IMR-90 (cell line): ENCODE measurements around the gene MKNK2. TPM values are rescaled to one million over a fixed set of nuclear protein-coding genes. Genes with fewer than 3 reads are reported as not detected.

Experiments
- ATAC-seq: fragments of 200-7000 bp; cut with Tn5 transposase; 2 replicates; pipeline ENCODE4 v1.9.1; 2020; ENCODE audit warnings: low read depth, mild to moderate bottlenecking, moderate library complexity
- BruUV-seq: library from RNA; stranded (reverse); fragments of 400-500 nt; replicated peaks from 2 replicates; lab custom pipeline; 2021; lab: Mats Ljungman, UMichigan
- CTCF ChIA-PET: fragments of 300-600 bp; formaldehyde crosslinking; extraction: SDS; loops from one replicate; lab custom pipeline; 2021; ENCODE audit warnings: antibody characterized with exemption; lab: Yijun Ruan, JAX
- POLR2A ChIA-PET: fragments of 300-600 bp; sonication (Branson Sonifier 250); formaldehyde crosslinking; loops from one replicate; lab custom pipeline; 2022; ENCODE audit warnings: antibody characterized with exemption; ENCODE audit not compliant: unreplicated experiment; lab: Charles Lee
- DNase-seq: peaks from one replicate; pipeline ENCODE4 v3.0.0; 2013
- H2AFZ ChIP-seq: replicated peaks from 2 replicates; pipeline ENCODE3; 2013; ENCODE audit warnings: low read length, mild to moderate bottlenecking; ENCODE audit not compliant: poor library complexity
- H2AK5ac ChIP-seq: 2 replicates; pipeline ENCODE4 v1.6.1; 2013; ENCODE audit warnings: low read depth, low read length, inconsistent platforms
- H2AK9ac ChIP-seq: replicated peaks from 2 replicates; pipeline ENCODE3; 2013; ENCODE audit warnings: mild to moderate bottlenecking, low read depth, low read length, moderate library complexity; ENCODE audit not compliant: poor library complexity
- H2BK120ac ChIP-seq: 2 replicates; pipeline ENCODE4 v1.6.1; 2013; ENCODE audit warnings: low read depth, low read length, inconsistent platforms
- H2BK15ac ChIP-seq: 3 replicates; pipeline ENCODE4 v1.6.1; 2013; ENCODE audit warnings: low read depth, low read length, inconsistent platforms
- H2BK20ac ChIP-seq: 2 replicates; pipeline ENCODE4 v1.6.1; 2013; ENCODE audit warnings: low read depth, mild to moderate bottlenecking, inconsistent platforms, low read length, moderate library complexity
- H2BK5ac ChIP-seq: 2 replicates; pipeline ENCODE4 v1.6.1; 2013; ENCODE audit warnings: mild to moderate bottlenecking, low read depth, low read length, inconsistent platforms; ENCODE audit not compliant: poor library complexity, severe bottlenecking
- H3K14ac ChIP-seq: replicated peaks from 2 replicates; pipeline ENCODE4 v1.6.1; 2013; ENCODE audit warnings: low read depth, low read length, inconsistent platforms
- H3K18ac ChIP-seq: 2 replicates; pipeline ENCODE4 v1.6.1; 2013; ENCODE audit warnings: low read depth, low read length, control low read depth
- H3K23ac ChIP-seq: 2 replicates; pipeline ENCODE4 v1.6.1; 2013; ENCODE audit warnings: low read depth, low read length, inconsistent platforms
- H3K27ac ChIP-seq: 2 replicates; pipeline ENCODE4 v1.5.1; 2013; ENCODE audit warnings: mild to moderate bottlenecking, control low read depth, low read length; ENCODE audit not compliant: insufficient read depth
- H3K27me3 ChIP-seq: 2 replicates; pipeline ENCODE4 v1.6.1; 2013; ENCODE audit warnings: low read length; ENCODE audit not compliant: control insufficient read depth, insufficient read depth
- H3K36me3 ChIP-seq: 2 replicates; pipeline ENCODE4 v1.6.1; 2013; ENCODE audit warnings: low read length, mixed read lengths; ENCODE audit not compliant: control insufficient read depth, insufficient read depth
- H3K4ac ChIP-seq: 2 replicates; pipeline ENCODE4 v1.6.1; 2013; ENCODE audit warnings: low read depth, low read length, inconsistent platforms
- H3K4me1 ChIP-seq: 2 replicates; pipeline ENCODE4 v1.6.1; 2013; ENCODE audit warnings: low read length, mixed read lengths; ENCODE audit not compliant: control insufficient read depth, insufficient read depth
- H3K4me2 ChIP-seq: 2 replicates; pipeline ENCODE4 v1.6.1; 2013; ENCODE audit warnings: low read depth, mild to moderate bottlenecking, control low read depth, low read length, moderate library complexity
- H3K4me3 ChIP-seq: 2 replicates; pipeline ENCODE4 v1.5.1; 2013; ENCODE audit warnings: low read depth, mild to moderate bottlenecking, control low read depth, low read length, moderate library complexity; ENCODE audit not compliant: insufficient read depth
- H3K56ac ChIP-seq: 2 replicates; pipeline ENCODE4 v1.6.1; 2013; ENCODE audit warnings: low read length, inconsistent platforms; ENCODE audit not compliant: insufficient read depth; ENCODE audit errors: extremely low read depth
- H3K79me1 ChIP-seq, 2 experiments: 2 replicates each; pipeline ENCODE4 v1.6.1; 2013; ENCODE audit warnings: low read length in 2 of 2, inconsistent platforms in 1 of 2, low read depth in 1 of 2
- H3K9ac ChIP-seq: 2 replicates; pipeline ENCODE4 v1.6.1; 2013; ENCODE audit warnings: low read depth, low read length, control low read depth
- H3K9me1 ChIP-seq: 2 replicates; pipeline ENCODE4 v1.6.1; 2013; ENCODE audit warnings: low read length, inconsistent platforms; ENCODE audit not compliant: insufficient read depth
- H3K9me3 ChIP-seq: 2 replicates; pipeline ENCODE4 v1.6.1; 2013; ENCODE audit warnings: low read length; ENCODE audit not compliant: control insufficient read depth, insufficient read depth
- H4K20me1 ChIP-seq: 2 replicates; pipeline ENCODE4 v1.6.1; 2013; ENCODE audit warnings: low read length, inconsistent platforms; ENCODE audit not compliant: insufficient read depth
- H4K5ac ChIP-seq: 2 replicates; pipeline ENCODE4 v1.6.1; 2013; ENCODE audit warnings: mild to moderate bottlenecking, low read depth, low read length, control low read depth
- H4K8ac ChIP-seq, 2 experiments: 2 replicates each; pipeline ENCODE4 v1.6.1; 2013; ENCODE audit warnings: low read depth in 2 of 2, low read length in 2 of 2, control low read depth in 1 of 2, inconsistent platforms in 1 of 2
- H4K91ac ChIP-seq: 2 replicates; pipeline ENCODE4 v1.6.1; 2013; ENCODE audit warnings: low read depth, low read length, inconsistent platforms; ENCODE audit not compliant: insufficient read depth
- MAZ ChIP-seq: IDR thresholded peaks from 2 replicates; pipeline ENCODE4 v1.6.1; 2012; ENCODE audit warnings: low read depth, mild to moderate bottlenecking, low read length, improper control_type of control experiment, moderate library complexity, borderline replicate concordance
- RAD21 ChIP-seq: IDR thresholded peaks from 2 replicates; pipeline ENCODE4 v1.6.1; 2012; ENCODE audit warnings: low read length, improper control_type of control experiment
- WGBS, 2 experiments: methylation state at CpG; one replicate each; pipeline versions ENCODE4 v1.1.5 to v1.1.7; 2013; ENCODE audit warnings: missing lambda C conversion rate in 2 of 2; ENCODE audit not compliant: insufficient read length in 1 of 2; ENCODE audit errors: extremely low coverage in 2 of 2; 5-methylcytosine and 5-hydroxymethylcytosine counted together
- dilution Hi-C: fragments of 300-500 bp; cut with HindIII; formaldehyde crosslinking; loops from one replicate; pipeline ENCODE4 v1.14.3; 2018; ENCODE audit warnings: low sequenced_read_pairs; ENCODE audit not compliant: unreplicated experiment
- in situ Hi-C: fragments of 300-500 bp; cut with MboI; formaldehyde crosslinking; loops from 3 replicates; pipeline ENCODE4 v1.14.3; 2019; ENCODE audit warnings: low sequenced_read_pairs, inconsistent platforms, mixed read lengths
- intact Hi-C: fragments of 100-400 bp; cut with micrococcal nuclease; formaldehyde crosslinking; loops from 2 replicates; pipeline ENCODE4 v1.10.0; 2022
- polyA plus RNA-seq, 3 experiments: library from polyadenylated mRNA; depleted of rRNA; stranded (reverse); fragments of >200 nt; gene quantifications; 2 replicates each; pipeline ENCODE4 v1.2.3, GENCODE V29; 2012; ENCODE audit warnings: low replicate concordance in 1 of 3
- total RNA-seq: library from RNA; depleted of rRNA; stranded (reverse); fragments of >200 nt; gene quantifications from 2 replicates; pipeline ENCODE4 v1.2.3, GENCODE V29; 2012

MKNK2 gene
- total and polyA plus RNA-seq, 2 of the 4 experiments (the other 2 are of a cell fraction), result 21.9 to 31.8 TPM

DNA sequence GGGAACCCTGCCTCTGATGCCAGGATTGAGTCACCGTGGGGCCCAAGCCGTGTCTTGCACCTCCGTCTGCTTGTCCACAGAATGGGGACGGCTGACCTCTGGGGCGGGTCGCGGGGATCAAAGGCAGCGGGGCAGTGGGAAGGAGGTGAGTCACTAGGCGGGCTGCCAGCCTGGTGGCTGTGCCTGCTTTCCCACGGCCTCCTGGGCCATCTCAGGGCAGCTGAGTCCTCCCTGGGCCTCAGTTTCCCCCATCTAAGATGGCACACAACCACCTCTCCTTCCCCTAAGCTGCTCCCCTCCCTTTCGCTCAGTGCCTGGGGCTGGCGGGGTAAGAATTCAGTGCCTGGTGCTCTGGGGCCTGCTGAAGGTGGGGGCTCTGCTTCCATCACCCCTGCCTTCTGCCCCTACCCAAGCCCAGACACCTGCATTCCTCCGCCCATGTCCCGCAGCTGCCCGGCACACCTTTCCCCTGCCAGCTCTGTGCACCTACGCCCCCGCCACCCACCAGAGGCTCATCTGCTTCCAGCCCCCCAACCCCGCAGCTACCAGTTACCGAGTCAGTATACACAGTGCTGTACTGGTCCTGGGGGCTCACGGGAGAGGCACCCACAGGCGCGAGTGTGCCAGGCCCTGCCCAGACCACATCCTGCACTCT, 3.5 kb downstream of the MKNK2 start:
- peaks cover 58% of the 10 kb centered on the region for H4K20me1 ChIP-seq
- BruUV-seq, result no TSS peak
- no peak overlapping the region for H2AK5ac ChIP-seq
- peaks cover 10 to 72% of the 10 kb centered on the region in 2 experiments; a peak in 3 of 4 replicates for H3K79me1 ChIP-seq
- no peak overlapping the region for H3K4me2 ChIP-seq
- H3K9ac ChIP-seq, result no peak overlapping the region
- ATAC-seq, result no peak
- H2AK9ac ChIP-seq, result no peak overlapping the region
- H3K36me3 ChIP-seq, result peaks cover 29% of the 10 kb centered on the region
- H3K23ac ChIP-seq, result no peak overlapping the region
- no peak overlapping the region for H2BK120ac ChIP-seq
- DNase-seq, result no peak
- peaks cover 4% of the 10 kb centered on the region for H3K9me1 ChIP-seq
- H3K4me1 ChIP-seq, result peaks cover 29% of the 10 kb centered on the region
- H4K8ac ChIP-seq, result no peak overlapping the region
- no peak overlapping the region for H3K4ac ChIP-seq
- TF ChIP-seq MAZ, result no peak
- no peak for TF ChIP-seq RAD21
- ChIA-PET CTCF (no interaction called here), POLR2A (no interaction called here)
- no peak overlapping the region for H2BK15ac ChIP-seq
- 75% methylated on average over 10 of the region's 22 CpGs; no CpG with 5 or more reads in 1 of the 2 experiments for whole genome bisulfite sequencing, 2 experiments
- no peak overlapping the region for H2BK5ac ChIP-seq
- intact Hi-C loops (no loop called here), in situ Hi-C loops (no loop called here), dilution Hi-C loops (no loop called here)
- no peak overlapping the region for H2BK20ac ChIP-seq
- no peak overlapping the region for H2AFZ ChIP-seq
- H3K4me3 ChIP-seq, result no peak overlapping the region
- H3K14ac ChIP-seq, result no peak overlapping the region
- no peaks in the 10 kb centered on the region for H3K9me3 ChIP-seq
- no peak overlapping the region for H3K18ac ChIP-seq
- no peak overlapping the region for H3K27ac ChIP-seq
- no peak overlapping the region for H4K5ac ChIP-seq
- no peaks in the 10 kb centered on the region for H3K27me3 ChIP-seq
- no peak overlapping the region for H3K56ac ChIP-seq
- no peak overlapping the region for H4K91ac ChIP-seq
